Measurements from ENCODE around the gene PPP6R2.
A peak's percentile ranks its signal among the peaks of the same experiment; 100 is the strongest.

PPP6R2 gene

DNA sequence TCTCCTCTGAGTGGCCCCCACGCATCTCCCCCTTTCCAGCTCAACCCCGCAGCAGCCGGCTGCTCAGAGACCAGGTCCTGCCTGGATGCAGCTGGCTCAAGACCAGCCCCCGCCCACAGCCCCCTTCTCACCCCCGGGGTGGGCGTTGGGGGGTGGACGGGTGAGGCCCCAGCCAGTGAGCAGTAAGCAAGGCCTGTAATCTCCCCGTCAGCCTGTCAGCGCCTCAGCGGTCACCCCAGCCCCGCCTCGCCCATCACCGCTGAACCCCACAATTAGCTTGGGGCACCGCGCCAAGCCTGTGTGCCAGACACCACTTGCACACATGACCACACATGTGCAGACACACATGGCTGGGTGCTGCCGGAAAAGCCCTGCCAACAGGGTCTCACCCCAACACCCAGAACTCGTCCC is 41.5 kb upstream of the PPP6R2 start:
- no peak for DNase-seq (ENCODE audit: insufficient read length, low spot score)
- TF ChIP-seq POLR2A (IDR thresholded peaks at IDR 0.05; ENCODE audit: low read depth, low read length), result no peak
- no peak for FAIRE-seq

- no peak for FAIRE-seq
- TF ChIP-seq POLR2A (IDR thresholded peaks at IDR 0.05; ENCODE audit: low read depth, low read length), result no peak
- no peak for DNase-seq (ENCODE audit: insufficient read length, low spot score)
Measured at GRCh38 chr22:50302041-50302541, 41.0 kb upstream of the PPP6R2 start.

DNA sequence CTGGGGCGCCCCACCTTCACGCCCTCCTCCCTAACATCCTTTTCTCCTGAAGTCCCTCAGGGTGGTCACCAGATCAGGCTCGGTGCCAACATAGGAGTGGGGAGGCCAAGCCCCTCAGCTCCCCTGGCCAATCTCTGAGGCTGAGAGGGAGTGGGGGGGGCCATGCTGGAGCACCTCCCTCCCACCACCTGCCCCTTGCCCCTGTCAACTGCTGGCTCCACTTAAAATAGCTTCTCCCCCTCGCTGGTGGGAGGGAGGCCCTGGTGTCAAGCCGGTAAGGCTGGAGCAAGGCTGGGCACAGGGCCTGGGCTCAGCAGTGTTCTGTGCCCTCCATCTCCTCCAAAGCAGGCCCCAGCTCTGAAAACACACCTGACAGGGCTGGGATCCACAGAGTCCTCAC is 40.6 kb upstream of the PPP6R2 start:
- no peak for FAIRE-seq

GRCh38 chr22:50303515-50303847 is 39.6 kb upstream of the PPP6R2 start:
- DNase-seq (ENCODE audit: insufficient read length, low spot score), result no peak
- TF ChIP-seq POLR2A (IDR thresholded peaks at IDR 0.05; ENCODE audit: low read depth, low read length), result no peak
- no peak for FAIRE-seq

More for the DNA sequence above, 40.6 kb upstream of the PPP6R2 start:
- no peak for DNase-seq (ENCODE audit: insufficient read length, low spot score)
- no peak for TF ChIP-seq POLR2A (IDR thresholded peaks at IDR 0.05; ENCODE audit: low read depth, low read length)

DNA sequence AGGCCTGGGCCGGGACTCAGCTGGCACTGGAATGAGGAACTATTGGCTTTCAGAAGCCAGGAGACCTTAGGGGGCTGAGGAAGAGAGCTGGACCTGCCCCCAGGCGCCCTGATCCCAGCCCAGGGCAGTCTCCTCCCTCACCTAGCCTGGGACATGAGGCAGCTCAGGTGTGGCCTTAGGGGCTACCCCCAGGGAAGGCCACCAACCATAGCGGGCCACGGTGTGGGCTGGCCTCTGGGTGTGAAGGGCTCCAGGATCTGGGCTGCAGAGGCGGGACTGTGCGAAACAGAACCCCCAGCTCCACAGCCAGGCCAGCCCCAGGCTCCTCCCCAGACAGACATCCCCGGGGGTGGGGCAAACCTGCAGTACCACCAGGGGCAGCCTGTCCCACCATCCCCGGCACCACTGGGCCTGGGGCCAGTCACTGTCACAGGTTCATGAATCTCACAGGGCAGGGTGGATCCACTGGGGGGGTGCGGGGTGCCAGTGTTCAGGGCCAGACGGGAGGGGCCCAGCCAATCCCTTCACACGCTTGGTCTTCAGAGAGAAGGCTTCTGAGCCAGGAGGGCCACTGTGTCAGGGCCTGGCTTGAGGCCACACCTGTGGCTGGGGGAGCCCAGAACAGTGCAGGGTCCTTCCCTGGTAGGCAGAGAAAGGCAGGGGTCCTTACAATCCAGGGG is 39.1 kb upstream of the PPP6R2 start:
- no peak for TF ChIP-seq POLR2A (IDR thresholded peaks at IDR 0.05; ENCODE audit: low read depth, low read length)
- DNase-seq (ENCODE audit: insufficient read length, low spot score) (no peak), FAIRE-seq (no peak)

GRCh38 chr22:50304528-50305392 is 38.4 kb upstream of the PPP6R2 start:
- FAIRE-seq (no peak), DNase-seq (ENCODE audit: insufficient read length, low spot score) (no peak)
- TF ChIP-seq POLR2A (IDR thresholded peaks at IDR 0.05; ENCODE audit: low read depth, low read length), result no peak

DNA sequence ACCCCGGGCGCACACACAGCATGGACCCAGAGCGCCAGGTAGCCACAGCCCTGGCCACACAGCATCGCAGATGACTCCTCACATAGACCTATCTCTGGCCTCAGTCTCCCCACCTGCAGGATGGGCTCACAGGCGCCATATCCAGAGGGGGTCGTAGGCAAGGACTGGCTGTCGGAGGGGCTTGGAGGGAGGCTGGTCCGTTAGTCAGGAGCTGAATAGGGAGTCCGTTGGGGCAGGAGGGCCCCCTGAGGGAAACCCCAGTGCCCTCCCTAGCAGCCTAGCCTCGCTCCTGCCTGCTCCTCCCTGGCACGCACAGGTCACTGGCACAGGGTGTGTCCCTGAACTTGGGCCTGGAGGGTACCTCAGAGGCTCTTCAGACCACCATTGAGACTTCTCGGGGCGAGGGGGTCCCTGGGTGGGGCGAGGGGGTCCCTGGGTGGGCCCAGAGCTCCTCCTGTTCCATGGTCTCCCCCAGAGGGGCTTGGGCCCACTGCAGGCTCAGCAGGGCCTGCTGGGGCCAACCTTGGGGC is 37.7 kb upstream of the PPP6R2 start:
- DNase-seq (ENCODE audit: insufficient read length, low spot score), result no peak
- no peak for TF ChIP-seq POLR2A (IDR thresholded peaks at IDR 0.05; ENCODE audit: low read depth, low read length)
- no peak for FAIRE-seq

DNA sequence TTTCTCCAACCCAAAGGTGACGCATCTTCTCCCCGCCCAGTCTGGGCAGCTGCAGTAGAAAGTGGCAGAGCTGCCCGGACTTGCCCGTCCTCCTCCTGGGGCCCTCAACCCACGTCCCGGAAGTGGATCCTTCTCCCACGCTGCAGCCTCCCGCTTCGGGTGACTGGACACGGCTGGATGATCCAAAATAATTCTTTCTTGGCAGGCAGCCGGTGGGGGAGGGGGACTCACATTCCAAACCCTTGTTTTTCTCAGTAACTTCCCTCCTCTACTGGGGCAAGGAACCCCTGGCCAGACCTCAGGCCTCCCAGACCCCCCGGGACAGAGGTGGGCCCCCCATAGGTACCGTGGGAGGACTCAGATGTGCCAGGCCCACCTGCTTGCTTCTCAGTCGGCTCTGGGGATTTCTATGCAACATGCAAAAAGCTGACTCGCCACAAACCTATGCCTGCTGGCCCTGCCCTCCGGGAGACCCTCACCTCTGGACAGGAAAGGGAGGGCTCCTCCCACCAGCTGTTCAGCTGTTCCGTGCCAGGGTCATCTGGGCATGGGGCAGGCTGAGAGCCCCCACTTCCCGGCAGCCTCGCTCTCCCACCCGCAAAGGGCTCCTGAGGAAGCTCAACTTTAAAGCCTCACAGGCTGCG is 37.1 kb upstream of the PPP6R2 start:
- peak; percentile 97 for DNase-seq (ENCODE audit: insufficient read length, low spot score)
- no peak for TF ChIP-seq POLR2A (IDR thresholded peaks at IDR 0.05; ENCODE audit: low read depth, low read length)
- no peak for FAIRE-seq

DNA sequence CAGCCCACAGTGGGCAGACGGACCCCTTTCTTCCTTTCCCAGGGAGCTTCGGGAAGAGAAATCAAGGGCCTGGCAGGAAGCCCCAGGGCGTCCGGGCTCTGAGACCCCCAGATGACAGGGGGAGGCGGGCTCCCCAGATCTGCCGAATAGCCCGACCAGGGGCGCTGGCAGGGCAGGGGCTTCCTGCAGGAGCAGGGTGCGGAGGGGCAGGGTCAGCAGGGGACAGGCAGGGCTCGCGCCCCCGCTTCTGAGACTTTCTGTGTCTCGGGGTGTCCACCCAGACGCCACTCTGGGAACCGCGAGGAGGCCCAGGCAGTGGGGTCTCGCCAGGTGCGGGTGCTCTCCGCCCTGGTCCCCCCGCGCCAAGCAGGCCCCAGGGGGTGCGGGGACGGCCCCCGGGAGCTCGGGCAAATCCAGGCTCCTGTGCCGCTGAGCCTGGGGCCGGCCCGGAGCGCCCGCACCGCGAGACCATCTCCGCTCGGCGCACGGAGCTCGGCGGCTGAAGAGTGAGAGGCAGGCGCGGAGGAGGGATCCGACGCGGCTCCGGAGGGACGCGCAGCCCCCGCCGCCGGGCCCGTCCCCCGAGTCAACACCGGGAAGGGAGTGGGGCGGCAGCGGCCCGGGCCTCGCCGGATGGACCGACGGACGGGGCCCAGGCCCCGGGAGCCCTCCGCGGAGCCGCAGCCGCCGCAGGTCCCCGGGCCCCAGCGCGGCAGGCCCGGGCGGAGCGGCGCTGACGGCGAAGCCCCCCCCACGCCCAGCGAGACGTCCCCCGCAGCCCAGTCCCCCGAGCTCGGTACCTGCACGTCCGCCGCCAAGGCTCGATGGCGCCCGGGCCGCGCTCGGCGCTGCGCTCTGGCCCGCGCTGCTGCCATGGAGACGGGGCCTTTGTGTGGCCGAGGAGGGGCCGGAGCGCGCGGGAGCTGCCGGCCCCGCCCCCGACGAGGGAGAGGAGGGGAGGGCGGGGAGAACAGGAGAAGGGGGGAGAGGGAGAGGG is 36.1 kb upstream of the PPP6R2 start, which contains the start of gene PLXNB2:
Gene PLXNB2, minus strand, starts transcription at position 894 of the 997 bp plus-strand sequence. CDS start 17,062 bp downstream, outside the sequence.
- FAIRE-seq (no peak), DNase-seq (ENCODE audit: insufficient read length, low spot score) (no peak)
- peak; percentile 73 for TF ChIP-seq POLR2A (IDR thresholded peaks at IDR 0.05; ENCODE audit: low read depth, low read length)

- FAIRE-seq (no peak), DNase-seq (ENCODE audit: insufficient read length, low spot score) (no peak)
- no peak; the same call in 1 of the 2 replicates for TF ChIP-seq POLR2A (IDR thresholded peaks at IDR 0.05; ENCODE audit: low read depth, low read length)
Measured at GRCh38 chr22:50307890-50308596, 35.1 kb upstream of the PPP6R2 start.

GRCh38 chr22:50308597-50308935 is 34.6 kb upstream of the PPP6R2 start:
- FAIRE-seq, result no peak
- no peak for DNase-seq (ENCODE audit: insufficient read length, low spot score)
- 0 out of 2 replicates have a peak, but pooled peaks have one; percentile 36 for TF ChIP-seq POLR2A (IDR thresholded peaks at IDR 0.05; ENCODE audit: low read depth, low read length)

DNA sequence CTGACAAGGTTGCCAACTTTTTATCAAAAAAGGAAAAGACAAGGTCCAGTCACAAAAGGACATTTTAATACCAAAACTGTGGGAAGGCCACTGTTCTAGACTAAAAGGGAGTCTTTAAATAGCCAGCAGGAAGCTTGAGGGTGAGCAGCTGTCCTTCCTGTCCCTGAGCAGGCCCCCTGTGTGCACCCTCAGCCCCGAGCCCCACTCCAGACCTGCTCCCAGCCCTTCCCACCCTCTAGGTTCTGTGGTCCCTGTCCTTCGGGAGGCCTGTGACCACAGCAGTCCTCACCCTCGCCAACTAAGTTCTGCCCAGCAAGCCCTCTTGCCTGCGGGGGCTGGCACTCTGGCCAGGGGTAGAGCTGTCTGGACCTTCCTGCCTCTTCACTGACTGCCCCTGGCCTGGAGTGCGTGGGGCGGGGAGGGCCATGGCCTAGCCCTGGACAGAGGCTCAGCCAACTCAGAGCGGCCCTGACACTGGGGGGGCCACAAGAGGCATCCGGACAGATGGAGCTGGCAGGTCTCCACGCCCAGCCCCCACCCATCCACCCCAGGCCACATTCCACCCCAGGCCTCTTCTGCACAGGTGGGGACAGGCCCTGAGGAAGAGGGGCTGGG is 34.0 kb upstream of the PPP6R2 start:
- DNase-seq (ENCODE audit: insufficient read length, low spot score), result no peak
- no peak for TF ChIP-seq POLR2A (IDR thresholded peaks at IDR 0.05; ENCODE audit: low read depth, low read length)
- FAIRE-seq, result no peak

Measured in H54 (cell line).